ENCODE results near the gene GPR146.

DNA sequence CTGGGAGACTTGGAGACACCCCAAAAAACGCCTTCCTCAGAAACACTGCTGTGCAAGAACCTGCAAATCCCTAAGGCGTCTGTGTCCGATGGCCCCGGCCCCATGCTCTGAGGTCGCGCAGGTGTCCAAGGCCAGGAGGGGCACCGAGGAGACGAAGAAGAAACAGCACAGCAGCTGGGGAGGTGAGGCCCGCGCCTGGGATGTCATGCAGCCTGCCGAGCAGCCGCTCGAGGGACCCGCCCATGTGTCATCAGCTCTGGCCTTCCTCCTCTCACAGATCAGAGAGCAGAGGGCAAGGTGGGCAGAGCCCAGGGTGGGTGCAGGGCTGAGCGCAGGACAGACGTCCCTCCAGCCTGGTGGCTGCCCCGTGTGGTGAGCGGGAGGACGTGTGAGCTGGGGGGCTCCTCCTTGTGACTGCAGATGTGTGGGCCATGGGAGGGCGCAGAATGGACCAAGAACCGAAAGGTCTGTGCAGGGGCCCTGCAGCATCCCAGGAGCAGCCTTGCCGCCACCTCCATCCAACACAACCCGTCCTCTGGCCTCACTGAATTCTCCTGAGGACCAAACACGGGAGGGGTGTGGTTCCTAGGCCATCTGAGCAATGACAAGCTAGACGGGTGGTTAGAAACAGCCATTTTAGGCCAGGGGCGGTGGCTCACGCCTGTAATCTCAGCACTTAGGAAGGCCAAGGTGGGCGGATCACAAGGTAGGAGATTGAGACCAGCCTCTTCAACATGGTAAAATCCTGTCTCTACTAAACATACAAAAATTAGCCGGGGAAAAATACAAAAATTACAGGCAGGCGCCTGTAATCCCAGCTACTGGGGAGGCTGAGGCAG is 30.5 kb downstream of the GPR146 start:
- TF ChIP-seq ARNTL (CRISPR knock-in tag; IDR thresholded peaks at IDR 0.05; ENCODE audit: borderline replicate concordance, low read depth), result no peak
- no peak for TF ChIP-seq ZFP30 (CRISPR knock-in tag; IDR thresholded peaks at IDR 0.05)
- no peak for TF ChIP-seq RARB (CRISPR knock-in tag; IDR thresholded peaks at IDR 0.05)
- TF ChIP-seq ISL1 (CRISPR knock-in tag; IDR thresholded peaks at IDR 0.05), result no peak
- TF ChIP-seq ZFP3 (CRISPR knock-in tag; IDR thresholded peaks at IDR 0.05), result no peak
- TF ChIP-seq, protein P1, sequence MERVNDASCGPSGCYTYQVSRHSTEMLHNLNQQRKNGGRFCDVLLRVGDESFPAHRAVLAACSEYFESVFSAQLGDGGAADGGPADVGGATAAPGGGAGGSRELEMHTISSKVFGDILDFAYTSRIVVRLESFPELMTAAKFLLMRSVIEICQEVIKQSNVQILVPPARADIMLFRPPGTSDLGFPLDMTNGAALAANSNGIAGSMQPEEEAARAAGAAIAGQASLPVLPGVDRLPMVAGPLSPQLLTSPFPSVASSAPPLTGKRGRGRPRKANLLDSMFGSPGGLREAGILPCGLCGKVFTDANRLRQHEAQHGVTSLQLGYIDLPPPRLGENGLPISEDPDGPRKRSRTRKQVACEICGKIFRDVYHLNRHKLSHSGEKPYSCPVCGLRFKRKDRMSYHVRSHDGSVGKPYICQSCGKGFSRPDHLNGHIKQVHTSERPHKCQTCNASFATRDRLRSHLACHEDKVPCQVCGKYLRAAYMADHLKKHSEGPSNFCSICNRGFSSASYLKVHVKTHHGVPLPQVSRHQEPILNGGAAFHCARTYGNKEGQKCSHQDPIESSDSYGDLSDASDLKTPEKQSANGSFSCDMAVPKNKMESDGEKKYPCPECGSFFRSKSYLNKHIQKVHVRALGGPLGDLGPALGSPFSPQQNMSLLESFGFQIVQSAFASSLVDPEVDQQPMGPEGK (CRISPR knock-in tag; IDR thresholded peaks at IDR 0.05; ENCODE audit: borderline replicate concordance), result no peak
